HG03196 (cell line): ENCODE measurements around the gene SOWAHC.
"Not testable (repeated sequence)": the region's sequence is repeated elsewhere in the genome, so short reads cannot be mapped to it uniquely, and the experiment has no call there.

Experiments used
- ATAC-seq: cut with Tn5 transposase; IDR thresholded peaks from one replicate; pipeline ENCODE4 v1.9.1; 2021; ENCODE audit not compliant: unreplicated experiment

SOWAHC gene

DNA sequence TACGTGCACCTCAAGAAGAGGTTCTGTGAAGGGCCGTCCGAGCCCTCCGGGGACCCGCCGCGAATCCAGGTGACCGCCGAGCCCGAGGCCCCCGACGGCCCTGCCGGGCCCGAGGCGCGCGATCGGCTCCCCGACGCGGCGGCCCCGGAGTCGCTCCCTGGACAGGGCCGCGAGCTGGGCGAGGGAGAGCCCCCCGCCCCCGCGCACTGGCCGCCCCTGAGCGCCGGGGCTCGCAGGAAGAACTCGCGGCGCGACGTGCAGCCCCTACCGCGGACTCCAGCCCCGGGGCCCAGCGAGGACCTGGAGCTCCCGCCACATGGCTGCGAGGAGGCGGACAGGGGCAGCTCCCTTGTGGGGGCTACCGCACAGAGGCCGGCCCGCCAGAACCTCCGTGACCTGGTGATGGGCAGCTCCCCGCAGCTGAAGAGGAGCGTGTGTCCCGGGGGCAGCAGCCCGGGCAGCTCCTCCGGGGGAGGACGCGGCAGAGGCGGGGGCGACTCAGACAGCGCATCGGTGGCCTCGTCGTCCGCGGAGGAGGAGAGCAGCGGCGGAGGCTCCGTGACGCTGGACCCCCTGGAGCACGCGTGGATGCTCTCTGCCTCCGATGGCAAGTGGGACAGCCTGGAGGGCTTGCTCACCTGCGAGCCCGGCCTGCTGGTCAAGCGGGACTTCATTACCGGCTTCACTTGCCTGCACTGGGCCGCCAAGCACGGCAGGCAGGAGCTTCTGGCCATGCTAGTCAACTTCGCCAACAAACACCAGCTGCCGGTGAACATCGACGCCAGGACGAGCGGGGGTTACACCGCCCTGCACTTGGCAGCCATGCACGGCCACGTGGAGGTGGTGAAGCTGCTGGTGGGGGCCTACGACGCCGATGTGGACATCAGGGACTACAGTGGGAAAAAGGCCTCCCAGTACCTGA is 812 bp downstream of the SOWAHC start:
- ATAC-seq: no peak

GRCh38 chr2:109615637-109616144 is 1.5 kb downstream of the SOWAHC start:
- no peak for ATAC-seq

DNA sequence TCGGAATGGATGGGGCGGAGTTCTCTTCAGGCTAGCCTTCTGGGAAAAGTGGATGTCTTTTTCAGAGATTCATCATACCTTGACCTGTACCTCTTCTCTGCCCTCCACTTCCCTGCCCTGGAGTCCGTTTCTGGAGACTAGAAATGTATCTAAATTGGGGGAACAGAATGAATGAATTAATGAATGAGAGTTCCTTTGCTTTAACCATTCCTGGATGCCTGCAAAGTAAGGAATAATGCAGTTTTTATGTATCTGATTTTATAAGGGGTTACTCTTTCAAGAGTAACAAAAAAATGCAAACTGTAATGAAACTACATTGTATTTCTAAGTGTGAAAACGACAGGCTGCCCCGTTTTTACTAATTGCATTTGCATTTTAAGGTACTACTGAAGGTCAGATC is 2.0 kb downstream of the SOWAHC start:
- ATAC-seq: no peak

DNA sequence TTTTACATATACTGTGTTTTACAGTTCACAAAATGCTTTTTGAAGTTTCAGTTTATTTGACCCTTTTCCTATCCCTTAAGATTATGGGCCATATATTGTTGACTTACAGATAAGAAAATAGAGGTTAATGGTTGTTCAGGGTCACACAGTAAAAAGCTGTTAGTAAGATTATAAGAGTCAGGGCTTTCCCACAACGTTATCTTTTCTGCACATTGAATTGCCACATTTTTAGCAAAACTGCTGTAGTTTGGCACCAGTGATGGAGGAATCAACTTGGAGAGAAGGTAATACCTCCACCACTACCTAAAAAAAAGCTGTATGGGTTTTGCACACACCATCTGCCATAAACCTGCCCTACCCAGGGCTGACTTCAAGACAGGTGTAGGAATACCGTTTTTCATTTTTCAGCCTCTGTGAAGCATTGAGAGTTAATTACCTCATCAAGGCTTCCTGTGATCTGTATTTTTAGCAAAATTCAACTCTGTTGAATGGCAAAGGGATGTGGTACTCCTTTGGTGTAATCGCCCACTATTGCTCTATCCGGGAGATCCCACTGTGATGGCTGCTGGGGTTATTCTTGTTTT is 5.0 kb downstream of the SOWAHC start:
- ATAC-seq: no peak

GRCh38 chr2:109623297-109623696 is 9.1 kb downstream of the SOWAHC start:
- ATAC-seq: no peak

DNA sequence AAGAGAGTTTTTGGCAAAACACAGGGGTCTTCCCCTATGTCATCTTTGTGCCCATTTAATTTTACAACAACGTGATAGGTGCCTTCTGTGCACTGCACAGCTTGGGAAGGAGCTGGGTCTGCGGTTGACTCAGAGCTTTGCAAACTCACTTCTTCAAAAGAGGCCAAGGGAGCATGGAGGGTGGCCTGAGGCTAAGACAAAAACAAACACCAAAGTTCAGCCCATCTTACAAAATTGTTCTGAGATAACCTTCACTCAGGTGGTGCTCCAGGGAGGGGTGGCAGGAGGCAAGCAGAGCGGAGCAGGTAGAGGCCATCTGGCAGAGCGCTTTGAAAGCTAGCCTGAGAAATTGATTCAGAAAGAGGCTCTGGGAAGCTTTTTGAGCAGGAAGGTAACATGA is 9.8 kb downstream of the SOWAHC start:
- ATAC-seq: no peak

DNA sequence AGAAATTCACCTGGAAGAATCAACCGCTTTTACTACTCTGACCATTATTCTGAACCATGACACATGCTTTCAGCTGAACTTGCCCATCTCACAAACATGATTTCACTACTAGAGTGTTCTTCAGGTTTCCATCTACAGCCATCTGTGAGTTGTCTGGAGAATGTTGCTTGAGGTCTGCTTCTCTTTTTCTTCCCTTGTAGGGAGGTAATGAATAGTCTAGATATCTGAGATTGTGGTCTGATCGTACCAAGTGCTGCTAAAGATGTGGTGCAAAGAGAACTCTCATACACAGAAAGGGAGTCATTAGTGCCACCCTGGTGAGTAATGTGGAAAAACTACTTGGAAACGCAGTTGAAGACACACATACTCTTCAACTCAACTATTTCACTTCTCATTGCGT is 10.2 kb downstream of the SOWAHC start:
- ATAC-seq: no peak

DNA sequence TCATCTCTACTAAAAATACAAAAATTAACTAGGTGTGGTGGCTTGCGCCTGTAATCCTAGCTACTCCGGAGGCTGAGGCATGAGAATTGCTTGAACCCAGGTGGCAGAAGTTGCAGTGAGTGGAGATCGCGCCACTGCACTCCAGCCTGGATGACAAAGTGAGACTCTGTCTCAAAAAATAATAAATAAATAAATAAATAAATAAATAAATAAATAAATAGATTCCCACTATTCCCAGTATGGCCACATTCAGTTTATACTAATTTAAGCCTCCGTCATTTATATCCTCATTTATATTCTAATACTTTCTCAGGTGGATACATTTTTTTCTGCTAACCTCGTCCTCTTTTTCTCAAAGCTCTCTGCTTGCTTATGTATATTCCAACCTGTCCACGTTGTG is 14.2 kb downstream of the SOWAHC start:
- ATAC-seq: not testable (repeated sequence)

DNA sequence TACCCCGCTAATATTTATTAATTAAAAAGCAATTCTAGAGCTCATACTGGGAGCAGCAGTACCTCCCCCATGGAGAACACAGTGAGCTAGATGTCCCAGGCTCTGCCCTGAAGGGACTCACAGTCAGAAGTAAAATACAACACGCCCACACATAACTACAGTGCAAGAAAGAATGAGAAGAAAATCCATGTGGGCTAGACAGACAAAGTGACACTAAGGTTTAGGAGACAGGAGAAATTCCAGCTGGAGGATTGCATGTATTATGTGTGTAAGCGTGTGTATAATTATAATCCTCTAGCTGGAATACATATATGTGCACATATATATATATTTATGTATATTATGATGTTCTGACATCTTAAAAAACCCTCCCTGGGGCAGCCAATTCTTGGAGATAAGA is 15.7 kb downstream of the SOWAHC start:
- ATAC-seq: no peak

DNA sequence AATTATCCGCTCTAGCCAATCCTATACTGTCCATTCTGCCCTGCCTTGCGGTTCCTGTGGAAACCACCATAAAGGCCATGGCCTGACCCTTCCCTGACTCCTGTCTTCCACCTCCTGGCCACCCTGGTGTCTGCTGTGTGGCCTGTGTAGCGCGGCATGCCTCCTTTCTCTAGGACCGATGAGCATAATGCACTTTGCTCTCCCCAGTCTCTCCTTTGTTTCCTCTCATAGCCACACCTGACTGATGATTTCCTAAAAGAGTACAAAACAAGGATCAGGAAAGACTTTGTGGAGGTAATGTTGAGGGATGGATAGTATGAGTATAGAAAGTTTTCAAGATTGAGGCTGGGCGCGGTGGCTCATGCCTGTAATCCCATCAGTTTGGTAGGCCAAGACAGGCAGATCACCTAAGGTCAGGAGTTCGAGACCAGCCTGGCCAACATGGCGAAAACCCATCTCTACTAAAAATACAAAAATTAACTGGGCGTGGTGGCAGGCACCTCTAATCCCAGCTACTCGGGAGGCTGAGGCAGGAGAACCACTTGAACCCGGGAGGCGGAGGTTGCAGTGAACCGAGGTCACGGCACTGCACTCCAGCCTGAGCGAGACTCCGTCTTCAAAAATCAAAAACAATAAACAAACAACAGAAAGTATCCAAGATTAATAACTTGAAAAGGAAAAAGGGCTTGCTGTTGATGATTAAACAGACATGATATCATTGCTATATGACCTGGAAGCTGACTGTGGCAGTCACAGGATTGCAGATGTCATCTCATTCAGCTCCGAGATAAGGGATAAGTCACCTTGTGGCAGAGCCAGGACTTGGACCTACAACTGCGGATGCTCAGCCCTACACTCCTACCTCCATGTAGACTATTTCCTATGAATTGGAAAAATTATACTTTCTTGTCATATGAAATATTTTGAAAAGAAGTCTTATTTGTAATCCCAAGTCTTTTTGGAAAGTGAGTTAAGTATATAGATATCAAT is 16.6 kb downstream of the SOWAHC start:
- ATAC-seq: no peak

DNA sequence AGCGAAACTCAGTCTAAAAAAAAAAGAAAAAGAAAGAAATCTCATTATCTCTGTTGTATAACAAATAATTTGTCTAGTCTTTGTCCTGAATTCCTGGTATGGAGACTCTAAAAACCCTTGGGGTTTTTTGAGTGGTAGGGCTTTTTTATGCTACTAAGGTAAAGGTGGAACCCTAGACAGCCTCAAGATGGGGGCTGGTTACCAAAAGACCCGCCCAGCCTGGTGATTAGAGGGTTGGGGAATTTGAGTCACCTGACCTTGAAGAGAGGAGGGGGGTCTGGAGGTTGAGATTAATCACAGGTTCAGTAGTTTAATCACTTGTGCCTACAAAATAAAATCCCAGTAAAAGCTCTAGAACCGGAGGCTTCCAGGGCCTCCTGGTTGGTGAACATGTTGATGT is 17.6 kb downstream of the SOWAHC start:
- ATAC-seq: no peak

- no peak for ATAC-seq
Observed at GRCh38 chr2:109632158-109632789, 18.1 kb downstream of the SOWAHC start.

- ATAC-seq: no peak
Observed at GRCh38 chr2:109633284-109633961, 19.3 kb downstream of the SOWAHC start.

DNA sequence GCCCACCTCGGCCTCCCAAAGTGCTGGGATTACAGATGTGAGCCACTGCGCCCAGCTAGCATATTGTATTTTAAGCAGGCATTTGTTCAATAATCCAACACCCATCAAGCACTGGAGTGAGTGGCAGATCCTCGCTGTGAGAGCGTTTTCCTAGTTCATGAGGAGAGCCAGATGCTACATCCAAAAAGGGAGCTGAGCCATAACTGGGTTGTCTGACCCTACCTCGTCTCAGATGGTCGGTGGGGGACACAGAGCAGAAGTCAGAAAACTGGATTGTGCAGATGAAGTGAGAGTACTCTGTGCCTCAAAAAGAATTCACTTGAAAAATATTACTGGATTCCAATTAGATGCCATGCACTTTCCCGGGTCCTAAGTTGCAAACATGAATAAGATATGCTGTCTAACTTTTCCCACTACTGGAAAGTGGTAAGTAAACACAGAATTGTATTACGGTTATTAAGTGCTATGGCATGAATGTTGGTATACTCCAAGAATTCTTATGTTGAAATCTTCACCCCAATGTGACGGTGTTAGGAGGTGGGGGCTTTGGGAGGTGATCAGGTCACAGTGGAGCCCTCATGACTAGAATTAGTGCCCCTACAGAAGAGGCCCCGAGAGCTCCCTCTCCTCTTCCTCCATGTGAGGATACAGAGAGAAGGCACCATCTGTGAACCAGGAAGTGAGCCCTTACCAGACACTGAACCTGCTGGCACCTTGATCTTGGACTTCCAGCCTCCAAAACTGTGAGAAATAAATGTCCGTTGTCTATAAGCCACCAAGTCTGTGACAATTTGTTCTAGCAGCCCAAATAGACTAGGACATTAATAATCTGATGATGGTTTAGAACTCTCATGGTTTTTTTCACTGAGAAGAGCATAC is 21.5 kb downstream of the SOWAHC start:
- no peak for ATAC-seq

DNA sequence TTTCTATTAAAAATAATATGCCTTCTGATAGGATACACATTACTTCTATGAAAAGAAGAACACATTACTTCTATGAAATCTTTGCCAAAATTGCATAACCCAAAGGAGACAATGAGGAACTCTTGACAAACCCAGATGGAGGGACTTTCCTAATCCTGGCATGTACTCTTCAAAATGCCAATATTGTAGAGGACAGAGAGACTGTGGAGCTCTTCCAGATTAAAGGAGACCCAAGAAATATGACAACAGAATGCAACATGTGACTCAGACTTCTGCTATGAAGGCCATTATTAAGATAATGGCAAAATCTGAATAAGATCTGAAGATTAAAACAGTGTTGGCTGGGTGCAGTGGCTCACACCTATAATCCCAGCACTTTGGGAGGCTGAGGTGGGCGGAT is 22.2 kb downstream of the SOWAHC start:
- no peak for ATAC-seq

DNA sequence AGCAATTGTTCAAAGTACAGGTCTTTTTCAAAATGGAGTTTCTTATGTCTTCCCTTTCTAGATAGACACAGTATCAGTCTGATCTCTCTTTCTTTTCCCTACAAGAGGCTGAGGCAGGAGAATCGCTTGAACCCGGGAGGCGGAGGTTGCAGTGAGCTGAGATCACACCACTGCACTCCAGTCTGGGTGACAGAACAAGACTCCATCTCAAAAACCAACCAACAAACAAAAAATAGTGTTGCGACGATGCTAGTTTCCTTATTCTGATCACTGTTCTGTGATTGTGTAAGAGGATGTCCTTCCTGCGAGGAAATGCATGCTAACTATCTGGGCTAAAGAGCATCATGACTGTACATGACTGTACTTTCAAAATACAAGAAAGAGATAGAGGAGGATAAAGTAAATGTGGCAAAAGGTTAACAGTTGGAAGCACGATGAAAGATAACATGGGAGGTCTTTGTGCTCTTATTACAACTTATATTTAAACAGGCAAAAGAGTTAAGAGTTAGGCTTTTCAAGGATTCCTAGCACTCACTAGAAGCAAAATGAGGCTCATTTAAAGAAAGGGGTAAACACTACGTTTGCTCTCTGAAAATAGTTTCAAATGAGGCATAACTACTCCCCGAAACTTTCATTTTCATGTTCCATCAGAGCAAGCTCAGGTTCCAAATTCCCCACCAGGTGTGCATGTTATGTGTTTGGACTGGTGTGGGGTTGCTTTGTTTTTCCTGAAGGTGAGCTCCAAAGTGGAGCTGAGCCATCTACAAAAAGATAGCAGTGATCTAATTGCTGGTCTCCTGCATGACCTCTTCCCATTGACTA is 23.8 kb downstream of the SOWAHC start:
- peak; percentile 61 for ATAC-seq

DNA sequence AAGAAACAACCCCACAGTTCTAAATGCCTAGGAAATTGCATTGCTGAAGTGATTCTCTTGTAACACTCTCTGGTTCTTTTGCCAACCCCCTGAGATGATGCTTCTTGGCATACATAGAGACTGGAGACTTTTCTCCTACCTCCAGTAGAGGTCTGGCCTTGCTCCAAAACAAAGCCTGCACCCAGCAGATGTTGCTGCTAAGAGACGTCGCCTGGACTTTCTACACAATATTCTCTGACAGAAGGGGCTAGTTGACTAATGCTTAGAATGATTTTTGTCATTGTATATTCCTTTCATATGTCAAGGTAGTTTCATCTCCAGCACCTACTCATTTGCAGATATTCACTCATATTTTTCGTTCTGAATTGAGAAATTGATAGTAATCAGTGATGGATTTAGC is 24.6 kb downstream of the SOWAHC start:
- ATAC-seq: no peak

- ATAC-seq: not testable (repeated sequence)
Observed at GRCh38 chr2:109640000-109640399, 25.8 kb downstream of the SOWAHC start.
